ENCODE results near the gene NCKAP1.

NCKAP1 gene

DNA sequence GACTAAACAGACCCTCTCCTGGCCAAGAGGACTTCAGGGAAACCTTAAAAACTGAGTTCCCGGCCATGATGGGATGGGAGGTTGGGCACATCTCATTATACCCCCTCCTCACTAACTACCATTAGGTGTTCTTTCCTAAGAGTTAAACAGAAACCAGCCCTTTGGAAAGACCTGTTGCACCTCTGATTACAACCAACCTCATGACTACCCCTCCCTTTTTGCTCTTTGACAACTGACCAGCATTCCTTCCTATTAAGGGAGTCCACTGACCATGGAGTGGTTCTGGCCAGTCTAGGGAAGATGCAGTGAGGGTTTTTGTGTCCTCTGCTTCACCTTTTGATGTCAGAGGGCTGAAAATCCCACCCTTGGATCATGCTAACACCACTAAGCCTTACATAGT, 127.3 kb downstream of the NCKAP1 start:
- no peak for DNase-seq (ENCODE audit: extremely low spot score)
- CTCF ChIA-PET = interaction anchor here (1.4 kb wide), 1 partner anchor 9 kb away, joined by 6 read pairs; no protein-coding TSS in a partner anchor
- TF ChIP-seq CTCF (IDR thresholded peaks at IDR 0.05; ENCODE audit: control extremely low read depth, extremely low read depth, low read depth, missing control alignments) = no peak
- POLR2A ChIA-PET = no interaction called here

DNA sequence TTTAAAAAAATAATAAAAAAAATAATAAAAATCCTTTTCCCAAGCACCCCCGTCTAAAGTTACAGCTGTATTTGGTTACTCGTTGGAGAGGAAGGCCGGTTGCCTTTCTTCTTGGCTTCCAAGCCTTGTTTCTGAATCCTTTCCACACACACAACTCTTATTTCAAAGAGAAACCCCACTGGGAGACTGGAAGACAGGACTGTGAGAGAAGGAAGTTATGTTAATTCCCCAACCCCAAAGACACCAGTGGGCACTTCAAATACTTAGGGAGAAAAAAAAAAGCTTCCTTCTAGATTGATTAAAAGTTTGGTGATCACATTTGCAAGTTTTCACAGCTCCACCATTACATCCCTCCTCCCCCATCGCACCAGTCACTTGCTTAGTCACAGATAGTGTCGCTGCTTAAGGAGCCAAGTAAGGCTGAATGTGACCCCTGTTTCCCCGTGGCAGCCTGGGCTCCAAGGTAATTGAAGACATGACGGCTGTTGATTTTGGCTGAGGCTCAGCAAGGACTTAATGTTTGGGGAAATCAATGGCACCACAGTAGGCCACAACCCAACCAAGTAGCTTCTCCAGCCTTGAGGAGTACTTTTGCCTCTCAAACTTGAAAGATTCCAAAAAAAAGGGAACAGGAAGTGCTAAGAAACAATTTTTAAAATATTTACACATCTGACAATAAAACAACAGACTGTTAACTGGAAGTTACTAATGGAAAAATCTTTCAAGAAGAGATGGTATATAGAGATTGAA, 131.0 kb downstream of the NCKAP1 start:
- no peak for DNase-seq (ENCODE audit: extremely low spot score)
- no peak for TF ChIP-seq CTCF (IDR thresholded peaks at IDR 0.05; ENCODE audit: control extremely low read depth, extremely low read depth, low read depth, missing control alignments)
- ChIA-PET CTCF (interaction anchor here (1.9 kb wide), 1 partner anchor 88 kb away, joined by 4 read pairs; no protein-coding TSS in a partner anchor), POLR2A (no interaction called here)

- CTCF ChIA-PET = interaction anchor here (1.2 to 1.9 kb wide), 4 partner anchors 9 to 87 kb away, joined by 3 to 5 read pairs (median 4); no protein-coding TSS in a partner anchor
- DNase-seq (ENCODE audit: extremely low spot score) = no peak
- TF ChIP-seq CTCF (IDR thresholded peaks at IDR 0.05; ENCODE audit: control extremely low read depth, extremely low read depth, low read depth, missing control alignments) = no peak
- POLR2A ChIA-PET = no interaction called here
Observed at GRCh38 chr2:182906454-182906853, 131.8 kb downstream of the NCKAP1 start.

DNA sequence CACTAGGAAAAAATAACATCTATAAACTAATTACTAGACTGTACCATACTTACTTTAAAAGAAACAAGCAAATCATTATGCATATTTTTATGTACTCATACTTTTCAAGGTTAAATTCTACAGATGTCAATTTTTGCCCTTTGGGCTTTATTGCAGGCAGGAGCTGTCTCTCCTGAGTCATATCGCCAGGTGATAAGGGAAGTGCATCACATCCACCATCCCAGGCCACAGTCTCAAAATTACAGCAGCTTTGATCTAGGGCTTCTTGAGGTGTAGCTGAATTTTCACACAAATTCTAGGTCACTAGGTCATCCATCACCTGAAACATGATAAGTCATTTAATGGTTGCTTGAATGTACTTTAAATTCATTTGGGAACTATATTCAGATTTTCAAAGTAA, 133.4 kb downstream of the NCKAP1 start:
- CTCF ChIA-PET = interaction anchor here (1.5 to 1.7 kb wide), 2 partner anchors 9 to 12 kb away, joined by 4 to 5 read pairs; no protein-coding TSS in a partner anchor
- POLR2A ChIA-PET = no interaction called here
- TF ChIP-seq CTCF (IDR thresholded peaks at IDR 0.05; ENCODE audit: control extremely low read depth, extremely low read depth, low read depth, missing control alignments) = no peak
- no peak for DNase-seq (ENCODE audit: extremely low spot score)

DNA sequence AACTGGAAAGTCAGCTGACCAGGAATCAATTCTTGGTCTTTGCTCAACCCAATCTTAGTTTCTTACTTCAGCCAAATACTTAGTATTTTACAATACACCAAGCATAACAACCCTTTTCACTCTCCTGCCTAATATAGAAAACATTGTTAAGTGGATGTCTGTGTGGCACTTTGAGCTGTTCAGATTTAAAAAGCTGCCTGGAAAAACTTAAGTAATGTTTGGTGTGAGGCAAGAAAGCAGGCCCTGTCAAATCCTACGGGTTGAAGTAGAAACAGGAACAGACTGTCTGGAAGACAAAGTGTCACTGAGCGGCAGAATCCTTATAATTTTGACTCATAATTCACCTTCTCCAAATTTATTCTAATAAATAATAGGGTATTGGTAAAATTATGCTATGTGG, 134.7 kb downstream of the NCKAP1 start:
- CTCF ChIA-PET = no interaction called here
- no peak for TF ChIP-seq CTCF (IDR thresholded peaks at IDR 0.05; ENCODE audit: control extremely low read depth, extremely low read depth, low read depth, missing control alignments)
- no peak for DNase-seq (ENCODE audit: extremely low spot score)
- POLR2A ChIA-PET = no interaction called here

- no peak for TF ChIP-seq CTCF (IDR thresholded peaks at IDR 0.05; ENCODE audit: control extremely low read depth, extremely low read depth, low read depth, missing control alignments)
- no peak for DNase-seq (ENCODE audit: extremely low spot score)
- CTCF ChIA-PET = interaction anchor here (1.9 to 2.8 kb wide), 2 partner anchors 10 kb away, joined by 6 to 8 read pairs; no protein-coding TSS in a partner anchor
- POLR2A ChIA-PET = no interaction called here
Observed at GRCh38 chr2:182901748-182902147, 136.5 kb downstream of the NCKAP1 start.

All from GM10248 (cell line).